GM23338 (cell line): Measurements from ENCODE around the gene MR1. TPM values are rescaled to one million over a fixed set of nuclear protein-coding genes. Genes with fewer than 3 reads are reported as not detected.

ENCODE experiments used
- ATAC-seq: fragments of 200-7000 bp; cut with Tn5 transposase; 3 replicates; pipeline ENCODE4 v1.9.1; 2020
- DNase-seq: peaks from one replicate; pipeline ENCODE4 v3.0.0-alpha.2; 2015; ENCODE audit warnings: low spot score
- H2AFZ ChIP-seq: fragments of 200-600 bp; sonication (generic); 2 replicates; pipeline ENCODE4 v1.8.0; 2016; ENCODE audit warnings: antibody characterized with exemption, mild to moderate bottlenecking, moderate library complexity
- H3F3A ChIP-seq: fragments of 200-600 bp; sonication (generic); replicated peaks from 2 replicates; pipeline ENCODE4 v1.8.0; 2017; ENCODE audit warnings: antibody characterized with exemption, mixed run types, low read depth
- H3K27ac ChIP-seq: fragments of 200-600 bp; sonication (generic); 2 replicates; pipeline ENCODE4 v1.6.1; 2016; ENCODE audit warnings: low read depth
- H3K27me3 ChIP-seq: fragments of 200-600 bp; sonication (generic); 2 replicates; pipeline ENCODE4 v1.8.0; 2016; ENCODE audit warnings: mild to moderate bottlenecking, mixed run types, moderate library complexity; ENCODE audit not compliant: insufficient read depth
- H3K36me3 ChIP-seq: fragments of 200-600 bp; sonication (generic); 2 replicates; pipeline ENCODE4 v1.8.0; 2016; ENCODE audit warnings: mild to moderate bottlenecking; ENCODE audit not compliant: insufficient read depth
- H3K4me1 ChIP-seq: fragments of 200-600 bp; sonication (generic); 2 replicates; pipeline ENCODE4 v1.8.0; 2016; ENCODE audit warnings: mild to moderate bottlenecking, moderate library complexity; ENCODE audit not compliant: insufficient read depth
- H3K4me2 ChIP-seq: fragments of 200-600 bp; sonication (generic); 2 replicates; pipeline ENCODE4 v1.7.1; 2017; ENCODE audit warnings: mixed run types
- H3K4me3 ChIP-seq: fragments of 200-600 bp; sonication (generic); 2 replicates; pipeline ENCODE4 v1.6.1; 2016; ENCODE audit warnings: mixed run types
- H3K79me2 ChIP-seq: fragments of 200-600 bp; sonication (generic); replicated peaks from 2 replicates; pipeline ENCODE4 v1.8.0; 2017; ENCODE audit warnings: mild to moderate bottlenecking; ENCODE audit not compliant: insufficient read depth
- H3K9me2 ChIP-seq: fragments of 200-600 bp; sonication (generic); 2 replicates; pipeline ENCODE4 v1.8.0; 2017; ENCODE audit not compliant: insufficient read depth
- H4K20me1 ChIP-seq: fragments of 200-600 bp; sonication (generic); replicated peaks from 2 replicates; pipeline ENCODE4 v1.8.0; 2017; ENCODE audit warnings: mild to moderate bottlenecking; ENCODE audit not compliant: insufficient read depth
- H3K27ac Mint-ChIP-seq: 2 replicates; pipeline ENCODE4 v1.8.0; 2020; ENCODE audit warnings: inconsistent platforms, mild to moderate bottlenecking, moderate library complexity, mixed read lengths
- H3K27me3 Mint-ChIP-seq: 3 replicates; pipeline ENCODE4 v1.8.0; 2022; ENCODE audit warnings: low read depth, mild to moderate bottlenecking, moderate library complexity, mixed read lengths, inconsistent platforms; ENCODE audit not compliant: insufficient read depth, poor library complexity
- H3K36me3 Mint-ChIP-seq: 3 replicates; pipeline ENCODE4 v1.8.0; 2021; ENCODE audit warnings: low read depth, mild to moderate bottlenecking, inconsistent platforms, moderate library complexity, mixed read lengths
- H3K4me1 Mint-ChIP-seq: 3 replicates; pipeline ENCODE4 v1.8.0; 2020; ENCODE audit warnings: mild to moderate bottlenecking, inconsistent platforms, mixed read lengths
- H3K4me3 Mint-ChIP-seq: 3 replicates; pipeline ENCODE4 v1.8.0; 2021; ENCODE audit warnings: moderate library complexity, mild to moderate bottlenecking, inconsistent platforms, mixed read lengths
- H3K9me3 Mint-ChIP-seq: 3 replicates; pipeline ENCODE4 v1.8.0; 2020; ENCODE audit warnings: moderate library complexity, mild to moderate bottlenecking, inconsistent platforms, mixed read lengths
- CREB1 ChIP-seq: fragments of 250-450 bp; sonication (Bioruptor Pico); IDR thresholded peaks from 2 replicates; pipeline ENCODE4 v1.5.0; 2020; ENCODE audit warnings: low read depth, mild to moderate bottlenecking, moderate library complexity
- ETS1 ChIP-seq: IDR thresholded peaks from 2 replicates; pipeline ENCODE4 v1.6.1; 2016; ENCODE audit warnings: antibody characterized with exemption
- EZH2 ChIP-seq: fragments of 200-600 bp; sonication (generic); IDR thresholded peaks from one replicate; pipeline ENCODE4 v1.8.0; 2017; ENCODE audit warnings: antibody characterized with exemption, mild to moderate bottlenecking, low read depth; ENCODE audit not compliant: unreplicated experiment
- EZH2phosphoT487 ChIP-seq: fragments of 200-600 bp; sonication (generic); IDR thresholded peaks from one replicate; pipeline ENCODE4 v1.8.1; 2018; ENCODE audit warnings: antibody characterized with exemption; ENCODE audit not compliant: unreplicated experiment
- JUNB ChIP-seq: IDR thresholded peaks from one replicate; pipeline ENCODE4 v1.6.1; 2016; ENCODE audit warnings: antibody characterized with exemption; ENCODE audit not compliant: unreplicated experiment
- NANOG ChIP-seq: IDR thresholded peaks from 2 replicates; pipeline ENCODE4 v1.6.1; 2016; ENCODE audit warnings: antibody characterized with exemption, borderline replicate concordance
- ZNF331 ChIP-seq: fragments of 250-450 bp; sonication (Bioruptor Pico); IDR thresholded peaks from 2 replicates; pipeline ENCODE4 v1.5.0; 2020; ENCODE audit warnings: low read depth, mild to moderate bottlenecking, moderate library complexity
- polyA plus RNA-seq: library from polyadenylated mRNA; unstranded; fragments of >200 nt; fragmentation: Nextera tagmentation; extraction: Ambion mirVana; gene quantifications from 2 replicates; pipeline ENCODE4 v1.2.1, GENCODE V29; 2016
- total RNA-seq: library from RNA; depleted of rRNA; stranded (reverse); fragments of >200 nt; shearing (Covaris generic); gene quantifications from 2 replicates; pipeline ENCODE4 v1.2.3, GENCODE V29; 2014
- TF ChIP-seq, protein P1 (sequence below), 2 experiments: fragments of 200-600 bp in 1 of 2; sonication (generic) in 1 of 2; conservative IDR thresholded peaks; 2 replicates each; pipeline versions ENCODE4 v1.5.1 to v1.6.1; 2016 to 2017; ENCODE audit warnings: antibody characterized with exemption in 2 of 2, low read depth in 2 of 2, mild to moderate bottlenecking in 2 of 2, moderate library complexity in 1 of 2
- TF ChIP-seq, protein P2 (sequence below): IDR thresholded peaks from one replicate; pipeline ENCODE4 v1.6.1; 2018; ENCODE audit warnings: antibody characterized with exemption; ENCODE audit not compliant: unreplicated experiment

MR1 gene
- total and polyA plus RNA-seq, 2 experiments from 2014 or later, result 0.18 TPM; not detected in 1

DNA sequence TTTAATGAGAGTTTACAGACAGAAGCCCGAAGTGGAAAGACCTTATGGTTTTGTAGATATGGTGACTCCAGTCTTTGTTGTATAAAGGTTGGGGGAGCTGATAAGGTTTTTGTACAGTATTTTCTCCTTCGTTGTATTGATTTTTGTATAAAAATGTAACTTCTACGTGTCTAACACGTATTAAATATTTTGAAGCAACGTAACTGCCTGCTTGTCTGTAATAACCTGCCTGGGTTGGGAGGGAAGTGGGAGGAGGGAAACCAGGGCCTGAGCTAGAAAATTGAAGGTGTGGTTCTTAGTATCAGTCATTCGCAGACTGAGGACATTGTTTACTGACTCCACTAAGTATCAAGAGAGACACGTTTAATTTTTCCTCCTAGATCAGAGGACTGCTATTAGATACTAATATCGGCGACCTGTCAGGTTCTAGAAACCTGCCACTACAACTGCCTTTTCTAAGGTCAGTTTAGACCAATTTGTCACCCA, 56.9 kb downstream of the MR1 start:
- Histone ChIP-seq H3K4me3 (peak overlapping the region; percentile 74), H4K20me1 (peaks cover 26% of the 10 kb centered on the region), H2AFZ (no peak overlapping the region), H3K79me2 (peaks cover 30% of the 10 kb centered on the region), H3K9me2 (no peaks in the 10 kb centered on the region), H3K4me2 (peak overlapping the region; percentile 87), H3K36me3 (no peaks in the 10 kb centered on the region), H3F3A (peaks cover 4% of the 10 kb centered on the region; the same call in 1 of the 2 replicates), H3K27ac (no peak overlapping the region), H3K27me3 (peaks cover 93% of the 10 kb centered on the region), H3K4me1 (peaks cover 34% of the 10 kb centered on the region)
- Mint-ChIP-seq H3K27ac (no peak overlapping the region), H3K36me3 (peaks cover 21% of the 10 kb centered on the region), H3K4me3 (peak overlapping the region; percentile 95), H3K9me3 (no peaks in the 10 kb centered on the region; the same call in 2 of the 3 replicates), H3K27me3 (peaks cover 25% of the 10 kb centered on the region), H3K4me1 (peaks cover 34% of the 10 kb centered on the region)
- ATAC-seq (no peak), DNase-seq (no peak)
- TF ChIP-seq ZNF331, result no peak
- TF ChIP-seq ETS1, result no peak
- no peak for TF ChIP-seq EZH2phosphoT487
- no peak for TF ChIP-seq JUNB
- no peak for TF ChIP-seq EZH2
- TF ChIP-seq NANOG, result no peak
- TF ChIP-seq CREB1 (CRISPR knock-in tag), result no peak
- TF ChIP-seq, protein P1, sequence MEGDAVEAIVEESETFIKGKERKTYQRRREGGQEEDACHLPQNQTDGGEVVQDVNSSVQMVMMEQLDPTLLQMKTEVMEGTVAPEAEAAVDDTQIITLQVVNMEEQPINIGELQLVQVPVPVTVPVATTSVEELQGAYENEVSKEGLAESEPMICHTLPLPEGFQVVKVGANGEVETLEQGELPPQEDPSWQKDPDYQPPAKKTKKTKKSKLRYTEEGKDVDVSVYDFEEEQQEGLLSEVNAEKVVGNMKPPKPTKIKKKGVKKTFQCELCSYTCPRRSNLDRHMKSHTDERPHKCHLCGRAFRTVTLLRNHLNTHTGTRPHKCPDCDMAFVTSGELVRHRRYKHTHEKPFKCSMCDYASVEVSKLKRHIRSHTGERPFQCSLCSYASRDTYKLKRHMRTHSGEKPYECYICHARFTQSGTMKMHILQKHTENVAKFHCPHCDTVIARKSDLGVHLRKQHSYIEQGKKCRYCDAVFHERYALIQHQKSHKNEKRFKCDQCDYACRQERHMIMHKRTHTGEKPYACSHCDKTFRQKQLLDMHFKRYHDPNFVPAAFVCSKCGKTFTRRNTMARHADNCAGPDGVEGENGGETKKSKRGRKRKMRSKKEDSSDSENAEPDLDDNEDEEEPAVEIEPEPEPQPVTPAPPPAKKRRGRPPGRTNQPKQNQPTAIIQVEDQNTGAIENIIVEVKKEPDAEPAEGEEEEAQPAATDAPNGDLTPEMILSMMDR (conservative IDR thresholded peaks at IDR 0.05; ENCODE audit: low read depth in 2 of 2), result no peak

GRCh38 chr1:181091309-181092040, 57.7 kb downstream of the MR1 start:
- no peaks in the 10 kb centered on the region; the same call in 2 of the 3 replicates for H3K9me3 Mint-ChIP-seq
- peaks cover 41% of the 10 kb centered on the region for H3K4me1 Mint-ChIP-seq
- H3K36me3 Mint-ChIP-seq, result peaks cover 21% of the 10 kb centered on the region
- DNase-seq (no peak), ATAC-seq (no peak)
- Histone ChIP-seq H3K4me1 (peaks cover 42% of the 10 kb centered on the region), H3K36me3 (no peaks in the 10 kb centered on the region), H3K4me2 (peak overlapping the region; percentile 87), H3F3A (peaks cover 4% of the 10 kb centered on the region; the same call in 1 of the 2 replicates), H3K9me2 (no peaks in the 10 kb centered on the region), H2AFZ (no peak overlapping the region), H3K4me3 (peak overlapping the region; percentile 74), H3K79me2 (peaks cover 30% of the 10 kb centered on the region), H3K27me3 (peaks cover 93% of the 10 kb centered on the region), H3K27ac (no peak overlapping the region), H4K20me1 (peaks cover 26% of the 10 kb centered on the region)
- no peak overlapping the region for H3K27ac Mint-ChIP-seq
- H3K4me3 Mint-ChIP-seq, result peak overlapping the region; percentile 95
- peaks cover 25% of the 10 kb centered on the region for H3K27me3 Mint-ChIP-seq
- TF ChIP-seq ETS1, result no peak
- TF ChIP-seq, protein P2, sequence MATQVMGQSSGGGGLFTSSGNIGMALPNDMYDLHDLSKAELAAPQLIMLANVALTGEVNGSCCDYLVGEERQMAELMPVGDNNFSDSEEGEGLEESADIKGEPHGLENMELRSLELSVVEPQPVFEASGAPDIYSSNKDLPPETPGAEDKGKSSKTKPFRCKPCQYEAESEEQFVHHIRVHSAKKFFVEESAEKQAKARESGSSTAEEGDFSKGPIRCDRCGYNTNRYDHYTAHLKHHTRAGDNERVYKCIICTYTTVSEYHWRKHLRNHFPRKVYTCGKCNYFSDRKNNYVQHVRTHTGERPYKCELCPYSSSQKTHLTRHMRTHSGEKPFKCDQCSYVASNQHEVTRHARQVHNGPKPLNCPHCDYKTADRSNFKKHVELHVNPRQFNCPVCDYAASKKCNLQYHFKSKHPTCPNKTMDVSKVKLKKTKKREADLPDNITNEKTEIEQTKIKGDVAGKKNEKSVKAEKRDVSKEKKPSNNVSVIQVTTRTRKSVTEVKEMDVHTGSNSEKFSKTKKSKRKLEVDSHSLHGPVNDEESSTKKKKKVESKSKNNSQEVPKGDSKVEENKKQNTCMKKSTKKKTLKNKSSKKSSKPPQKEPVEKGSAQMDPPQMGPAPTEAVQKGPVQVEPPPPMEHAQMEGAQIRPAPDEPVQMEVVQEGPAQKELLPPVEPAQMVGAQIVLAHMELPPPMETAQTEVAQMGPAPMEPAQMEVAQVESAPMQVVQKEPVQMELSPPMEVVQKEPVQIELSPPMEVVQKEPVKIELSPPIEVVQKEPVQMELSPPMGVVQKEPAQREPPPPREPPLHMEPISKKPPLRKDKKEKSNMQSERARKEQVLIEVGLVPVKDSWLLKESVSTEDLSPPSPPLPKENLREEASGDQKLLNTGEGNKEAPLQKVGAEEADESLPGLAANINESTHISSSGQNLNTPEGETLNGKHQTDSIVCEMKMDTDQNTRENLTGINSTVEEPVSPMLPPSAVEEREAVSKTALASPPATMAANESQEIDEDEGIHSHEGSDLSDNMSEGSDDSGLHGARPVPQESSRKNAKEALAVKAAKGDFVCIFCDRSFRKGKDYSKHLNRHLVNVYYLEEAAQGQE, result no peak
